Loucy (cell line): ENCODE data around the gene CISD1.

Experiments used
- H2AFZ ChIP-seq: fragments of 200-600 bp; sonication (generic); 2 replicates; pipeline ENCODE4 v1.6.0; 2016; ENCODE audit warnings: antibody characterized with exemption, mild to moderate bottlenecking, low read length, moderate library complexity
- H3F3A ChIP-seq: fragments of 200-600 bp; 2 replicates; pipeline ENCODE4 v1.6.0; 2016; ENCODE audit warnings: antibody characterized with exemption, low read depth, mild to moderate bottlenecking
- H3K27me3 ChIP-seq: fragments of 200-600 bp; sonication (generic); 2 replicates; pipeline ENCODE4 v1.6.1; 2014; ENCODE audit warnings: low read length, mild to moderate bottlenecking; ENCODE audit not compliant: insufficient read depth, poor library complexity, severe bottlenecking
- H3K36me3 ChIP-seq: fragments of 200-600 bp; sonication (generic); 2 replicates; pipeline ENCODE4 v1.6.1; 2016; ENCODE audit warnings: low read length; ENCODE audit not compliant: insufficient read depth
- H3K4me1 ChIP-seq: fragments of 200-600 bp; sonication (generic); 2 replicates; pipeline ENCODE4 v1.5.1; 2014; ENCODE audit warnings: low read length, mild to moderate bottlenecking; ENCODE audit not compliant: insufficient read depth, poor library complexity, severe bottlenecking
- H3K4me2 ChIP-seq: fragments of 200-600 bp; sonication (generic); 2 replicates; pipeline ENCODE4 v1.6.0; 2014; ENCODE audit warnings: antibody characterized with exemption, low read length, low read depth, mild to moderate bottlenecking; ENCODE audit not compliant: poor library complexity, severe bottlenecking
- H3K4me3 ChIP-seq: fragments of 200-600 bp; sonication (generic); 2 replicates; pipeline ENCODE4 v1.5.1; 2014; ENCODE audit warnings: low read length, mild to moderate bottlenecking, mixed read lengths; ENCODE audit not compliant: poor library complexity, severe bottlenecking
- H3K79me2 ChIP-seq: fragments of 200-600 bp; sonication (generic); 2 replicates; pipeline ENCODE4 v1.6.1; 2014; ENCODE audit warnings: low read length; ENCODE audit not compliant: insufficient read depth
- H3K9ac ChIP-seq: fragments of 200-600 bp; sonication (generic); 2 replicates; pipeline ENCODE4 v1.6.0; 2014; ENCODE audit warnings: mild to moderate bottlenecking, low read depth, low read length, moderate library complexity; ENCODE audit not compliant: poor library complexity, severe bottlenecking
- H3K9me2 ChIP-seq: fragments of 200-600 bp; sonication (generic); replicated peaks from 2 replicates; pipeline ENCODE4 v1.6.1; 2016; ENCODE audit warnings: low read depth, low read length, mixed read lengths
- H3K9me3 ChIP-seq: fragments of 200-600 bp; sonication (generic); 2 replicates; pipeline ENCODE4 v1.6.1; 2014; ENCODE audit warnings: mild to moderate bottlenecking, antibody characterized with exemption, low read length, low read depth; ENCODE audit not compliant: insufficient read depth
- H4K20me1 ChIP-seq: fragments of 200-600 bp; sonication (generic); 2 replicates; pipeline ENCODE4 v1.6.0; 2014; ENCODE audit warnings: antibody characterized with exemption, low read length, mild to moderate bottlenecking; ENCODE audit not compliant: insufficient read depth, poor library complexity, severe bottlenecking
- EZH2phosphoT487 ChIP-seq: fragments of 200-600 bp; IDR thresholded peaks from 2 replicates; pipeline ENCODE4 v1.6.1; 2018; ENCODE audit warnings: antibody characterized with exemption, mild to moderate bottlenecking, moderate library complexity, borderline replicate concordance
- TF ChIP-seq, protein P1 (sequence below): fragments of 200-600 bp; sonication (generic); conservative IDR thresholded peaks from 2 replicates; pipeline ENCODE4 v1.5.1; 2014; ENCODE audit warnings: mild to moderate bottlenecking, antibody characterized with exemption, low read length

Gene CISD1

DNA sequence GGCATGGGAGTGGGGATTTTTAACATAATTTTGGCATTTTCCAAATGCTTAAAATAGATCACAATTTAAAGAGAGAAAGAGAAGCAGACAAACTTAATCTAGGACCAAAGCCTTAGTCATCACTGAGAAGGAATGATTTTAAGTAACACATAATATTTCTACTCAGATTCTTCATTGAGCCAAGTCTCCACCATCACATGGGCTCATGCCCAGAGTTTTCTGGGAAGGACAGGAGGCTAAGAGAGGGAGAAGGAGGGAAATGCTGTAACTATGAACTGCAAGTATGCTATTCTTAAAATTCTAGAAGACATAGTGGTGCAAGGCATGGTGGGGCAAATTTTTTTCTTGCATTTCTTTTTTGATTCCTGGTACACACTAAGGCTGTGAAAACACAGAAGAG lies 42.1 kb downstream of the CISD1 start:
- Histone ChIP-seq H3K36me3 (no peaks in the 10 kb centered on the region), H2AFZ (no peak overlapping the region), H3K9ac (no peak overlapping the region), H3K27me3 (no peaks in the 10 kb centered on the region), H3K4me1 (no peaks in the 10 kb centered on the region), H4K20me1 (no peaks in the 10 kb centered on the region), H3F3A (no peaks in the 10 kb centered on the region), H3K79me2 (no peaks in the 10 kb centered on the region), H3K4me2 (no peak overlapping the region), H3K9me2 (no peaks in the 10 kb centered on the region), H3K4me3 (no peak overlapping the region), H3K9me3 (no peaks in the 10 kb centered on the region)
- TF ChIP-seq, protein P1, sequence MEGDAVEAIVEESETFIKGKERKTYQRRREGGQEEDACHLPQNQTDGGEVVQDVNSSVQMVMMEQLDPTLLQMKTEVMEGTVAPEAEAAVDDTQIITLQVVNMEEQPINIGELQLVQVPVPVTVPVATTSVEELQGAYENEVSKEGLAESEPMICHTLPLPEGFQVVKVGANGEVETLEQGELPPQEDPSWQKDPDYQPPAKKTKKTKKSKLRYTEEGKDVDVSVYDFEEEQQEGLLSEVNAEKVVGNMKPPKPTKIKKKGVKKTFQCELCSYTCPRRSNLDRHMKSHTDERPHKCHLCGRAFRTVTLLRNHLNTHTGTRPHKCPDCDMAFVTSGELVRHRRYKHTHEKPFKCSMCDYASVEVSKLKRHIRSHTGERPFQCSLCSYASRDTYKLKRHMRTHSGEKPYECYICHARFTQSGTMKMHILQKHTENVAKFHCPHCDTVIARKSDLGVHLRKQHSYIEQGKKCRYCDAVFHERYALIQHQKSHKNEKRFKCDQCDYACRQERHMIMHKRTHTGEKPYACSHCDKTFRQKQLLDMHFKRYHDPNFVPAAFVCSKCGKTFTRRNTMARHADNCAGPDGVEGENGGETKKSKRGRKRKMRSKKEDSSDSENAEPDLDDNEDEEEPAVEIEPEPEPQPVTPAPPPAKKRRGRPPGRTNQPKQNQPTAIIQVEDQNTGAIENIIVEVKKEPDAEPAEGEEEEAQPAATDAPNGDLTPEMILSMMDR: no peak
- TF ChIP-seq EZH2phosphoT487: no peak

DNA sequence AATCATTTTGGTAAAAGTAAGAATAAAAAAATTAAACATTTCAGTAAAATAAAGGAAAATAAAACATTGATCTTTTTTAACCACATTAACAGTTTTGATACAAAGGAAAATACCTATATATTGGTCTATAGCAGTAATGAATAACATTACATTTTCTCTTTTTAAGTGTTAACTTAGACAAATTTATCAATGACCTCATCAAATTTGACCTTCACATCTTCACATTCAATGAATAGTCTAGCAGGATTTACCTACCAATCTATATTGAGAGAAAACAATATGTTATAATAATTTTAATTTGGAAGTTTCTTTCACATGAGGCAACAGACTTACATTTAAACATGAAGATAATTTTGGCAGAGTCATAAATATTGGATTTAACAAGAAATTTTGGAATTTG lies 47.9 kb downstream of the CISD1 start:
- H3K9me2 ChIP-seq: no peaks in the 10 kb centered on the region; the same call in 1 of the 2 replicates
- H3K79me2 ChIP-seq: no peaks in the 10 kb centered on the region
- H3F3A ChIP-seq: no peaks in the 10 kb centered on the region
- H3K4me3 ChIP-seq: no peak overlapping the region
- no peak overlapping the region for H3K4me2 ChIP-seq
- no peak overlapping the region for H2AFZ ChIP-seq
- no peaks in the 10 kb centered on the region for H4K20me1 ChIP-seq
- TF ChIP-seq, protein P1: no peak
- TF ChIP-seq EZH2phosphoT487: no peak
- no peaks in the 10 kb centered on the region for H3K36me3 ChIP-seq
- H3K27me3 ChIP-seq: no peaks in the 10 kb centered on the region
- no peaks in the 10 kb centered on the region for H3K9me3 ChIP-seq
- H3K9ac ChIP-seq: no peak overlapping the region
- no peaks in the 10 kb centered on the region for H3K4me1 ChIP-seq

DNA sequence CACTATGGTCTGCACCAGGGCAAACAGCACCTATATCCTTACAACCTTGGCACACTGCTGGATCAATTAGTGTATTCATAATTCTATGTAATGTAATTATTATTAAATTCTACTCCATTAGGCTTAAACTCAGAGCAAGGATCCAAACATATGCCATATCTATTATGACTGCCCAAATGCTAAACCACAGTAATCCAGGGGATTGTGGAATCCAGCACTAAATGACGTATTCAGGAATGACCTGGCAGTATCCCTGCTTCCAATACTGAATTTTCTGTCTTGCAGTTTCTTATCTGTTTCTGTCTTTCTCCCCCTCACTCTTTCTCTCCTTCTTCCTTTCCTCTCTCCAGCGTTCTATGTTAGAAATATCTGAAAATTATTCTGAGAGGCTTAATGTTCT lies 49.4 kb downstream of the CISD1 start:
- no peak overlapping the region for H3K4me3 ChIP-seq
- no peaks in the 10 kb centered on the region for H3K36me3 ChIP-seq
- H3K9me3 ChIP-seq: no peaks in the 10 kb centered on the region
- H3K9me2 ChIP-seq: no peaks in the 10 kb centered on the region; the same call in 1 of the 2 replicates
- TF ChIP-seq EZH2phosphoT487: no peak
- TF ChIP-seq, protein P1: no peak
- no peak overlapping the region for H3K9ac ChIP-seq
- no peaks in the 10 kb centered on the region for H3K27me3 ChIP-seq
- H4K20me1 ChIP-seq: no peaks in the 10 kb centered on the region
- H3F3A ChIP-seq: no peaks in the 10 kb centered on the region
- no peaks in the 10 kb centered on the region for H3K79me2 ChIP-seq
- peaks cover 4% of the 10 kb centered on the region for H3K4me1 ChIP-seq
- H2AFZ ChIP-seq: no peak overlapping the region
- no peak overlapping the region for H3K4me2 ChIP-seq
